ENCODE data around the gene TTLL7. TPM values are rescaled to one million over a fixed set of nuclear protein-coding genes. Genes with fewer than 3 reads are reported as not detected.

Gene TTLL7
- total RNA-seq, 1 donor from 2014 or later: 37.9 TPM

DNA sequence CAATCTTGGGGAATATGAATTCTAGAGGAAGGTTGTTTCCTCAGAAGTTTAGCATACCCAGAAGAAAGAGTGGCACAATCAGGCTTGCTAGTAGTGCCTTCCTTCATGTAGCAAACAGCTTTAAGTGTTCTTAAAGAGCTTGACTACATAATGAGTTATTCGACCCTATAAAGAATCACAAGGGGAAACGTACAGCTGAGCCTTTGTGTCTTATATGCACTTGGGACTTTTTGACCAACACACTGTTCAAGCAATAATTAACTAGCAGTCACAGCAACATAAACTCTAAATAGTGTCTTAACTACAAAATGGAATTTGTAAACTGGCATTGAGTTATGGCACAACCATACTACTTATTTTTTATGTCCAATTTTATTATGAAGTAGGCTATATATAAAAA, 86.1 kb downstream of the TTLL7 start:
- Mint-ChIP-seq H3K4me3 (no peak overlapping the region), H3K4me1 (no peaks in the 10 kb centered on the region), H3K36me3 (peaks cover 6% of the 10 kb centered on the region), H3K9me3 (peaks cover 6% of the 10 kb centered on the region), H3K27ac (no peak overlapping the region), H3K27me3 (ENCODE audit: insufficient read depth, low read depth) (peaks cover 2% of the 10 kb centered on the region)
- no peak for DNase-seq (ENCODE audit: low spot score)
- H3K27ac ChIP-seq: no peak overlapping the region
- no peak overlapping the region for H3K4me2 ChIP-seq
- H3K79me2 ChIP-seq (ENCODE audit: low read depth): no peaks in the 10 kb centered on the region
- H2AFZ ChIP-seq (replicated peaks): no peak overlapping the region
- H3K36me3 ChIP-seq: peaks cover 10% of the 10 kb centered on the region
- no peak overlapping the region for H3K4me3 ChIP-seq
- no peaks in the 10 kb centered on the region for H3K9me3 ChIP-seq (ENCODE audit: low read depth)
- H3K9ac ChIP-seq: no peak overlapping the region
- TF ChIP-seq EZH2phosphoT487 (IDR thresholded peaks at IDR 0.05) (no peak), EZH2 (IDR thresholded peaks at IDR 0.05) (no peak)
- TF ChIP-seq, protein P1, sequence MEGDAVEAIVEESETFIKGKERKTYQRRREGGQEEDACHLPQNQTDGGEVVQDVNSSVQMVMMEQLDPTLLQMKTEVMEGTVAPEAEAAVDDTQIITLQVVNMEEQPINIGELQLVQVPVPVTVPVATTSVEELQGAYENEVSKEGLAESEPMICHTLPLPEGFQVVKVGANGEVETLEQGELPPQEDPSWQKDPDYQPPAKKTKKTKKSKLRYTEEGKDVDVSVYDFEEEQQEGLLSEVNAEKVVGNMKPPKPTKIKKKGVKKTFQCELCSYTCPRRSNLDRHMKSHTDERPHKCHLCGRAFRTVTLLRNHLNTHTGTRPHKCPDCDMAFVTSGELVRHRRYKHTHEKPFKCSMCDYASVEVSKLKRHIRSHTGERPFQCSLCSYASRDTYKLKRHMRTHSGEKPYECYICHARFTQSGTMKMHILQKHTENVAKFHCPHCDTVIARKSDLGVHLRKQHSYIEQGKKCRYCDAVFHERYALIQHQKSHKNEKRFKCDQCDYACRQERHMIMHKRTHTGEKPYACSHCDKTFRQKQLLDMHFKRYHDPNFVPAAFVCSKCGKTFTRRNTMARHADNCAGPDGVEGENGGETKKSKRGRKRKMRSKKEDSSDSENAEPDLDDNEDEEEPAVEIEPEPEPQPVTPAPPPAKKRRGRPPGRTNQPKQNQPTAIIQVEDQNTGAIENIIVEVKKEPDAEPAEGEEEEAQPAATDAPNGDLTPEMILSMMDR (IDR thresholded peaks at IDR 0.05): no peak
- H4K20me1 ChIP-seq (ENCODE audit: low read depth): no peaks in the 10 kb centered on the region
- no peaks in the 10 kb centered on the region for H3K4me1 ChIP-seq
- H3K27me3 ChIP-seq: no peaks in the 10 kb centered on the region
- no peaks in the 10 kb centered on the region for H3F3A ChIP-seq (ENCODE audit: low read depth)

DNA sequence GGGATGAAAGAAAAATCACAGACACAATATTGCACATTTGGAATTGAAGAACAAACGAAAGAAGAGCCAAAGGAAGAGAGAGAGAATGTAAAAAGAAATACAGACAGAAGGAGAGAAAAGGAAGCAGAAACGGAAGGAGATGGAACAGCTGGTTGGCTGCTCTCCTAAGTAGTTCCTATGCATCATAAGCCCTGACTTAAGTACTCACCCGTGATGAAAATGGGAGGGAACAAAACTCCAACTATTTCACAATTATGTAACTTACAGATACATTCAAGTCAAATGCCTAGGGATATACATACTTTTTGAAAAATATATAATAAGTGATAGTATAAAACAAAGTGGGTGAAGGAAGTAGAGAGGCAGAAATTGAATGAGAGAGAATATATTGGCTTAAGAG, 88.5 kb downstream of the TTLL7 start:
- Histone ChIP-seq H3K27ac (no peak overlapping the region), H3F3A (ENCODE audit: low read depth) (no peaks in the 10 kb centered on the region), H3K4me3 (no peak overlapping the region), H2AFZ (replicated peaks) (no peak overlapping the region), H3K9me3 (ENCODE audit: low read depth) (no peaks in the 10 kb centered on the region), H3K9ac (no peak overlapping the region), H3K27me3 (no peaks in the 10 kb centered on the region), H3K4me2 (no peak overlapping the region), H4K20me1 (ENCODE audit: low read depth) (no peaks in the 10 kb centered on the region), H3K36me3 (peaks cover 4% of the 10 kb centered on the region), H3K4me1 (no peaks in the 10 kb centered on the region), H3K79me2 (ENCODE audit: low read depth) (no peaks in the 10 kb centered on the region)
- DNase-seq (ENCODE audit: low spot score): no peak
- H3K4me1 Mint-ChIP-seq: no peaks in the 10 kb centered on the region
- H3K27me3 Mint-ChIP-seq (ENCODE audit: insufficient read depth, low read depth): peaks cover 2% of the 10 kb centered on the region
- H3K9me3 Mint-ChIP-seq: peaks cover 6% of the 10 kb centered on the region
- no peak overlapping the region for H3K27ac Mint-ChIP-seq
- no peak overlapping the region for H3K4me3 Mint-ChIP-seq
- peaks cover 6% of the 10 kb centered on the region for H3K36me3 Mint-ChIP-seq
- TF ChIP-seq, protein P1 (IDR thresholded peaks at IDR 0.05): no peak
- TF ChIP-seq EZH2phosphoT487 (IDR thresholded peaks at IDR 0.05) (no peak), EZH2 (IDR thresholded peaks at IDR 0.05) (no peak)

DNA sequence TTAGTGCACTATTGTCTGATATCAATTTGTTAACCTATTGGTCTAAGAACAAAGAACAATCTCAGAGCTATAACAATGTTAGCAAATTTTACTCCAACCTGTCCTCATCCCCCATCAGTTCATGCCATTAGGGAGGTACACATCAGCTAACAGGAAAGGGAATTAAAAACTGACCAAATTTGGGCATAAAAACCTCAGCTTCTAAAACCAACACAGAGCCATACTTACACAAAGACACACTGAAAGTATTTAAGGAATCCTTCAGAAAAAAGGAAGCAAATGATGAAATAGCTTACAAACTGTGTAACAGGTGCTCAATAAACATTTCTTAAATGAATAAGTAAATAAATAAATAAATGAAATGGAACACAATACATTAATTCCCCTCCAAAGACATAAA, 89.2 kb downstream of the TTLL7 start:
- Histone ChIP-seq H3K9ac (no peak overlapping the region), H2AFZ (replicated peaks) (no peak overlapping the region), H3K4me1 (no peaks in the 10 kb centered on the region), H3K36me3 (peaks cover 2% of the 10 kb centered on the region), H3K4me3 (no peak overlapping the region), H3K4me2 (no peak overlapping the region), H4K20me1 (ENCODE audit: low read depth) (no peaks in the 10 kb centered on the region), H3K9me3 (ENCODE audit: low read depth) (no peaks in the 10 kb centered on the region), H3F3A (ENCODE audit: low read depth) (no peaks in the 10 kb centered on the region), H3K79me2 (ENCODE audit: low read depth) (no peaks in the 10 kb centered on the region), H3K27ac (no peak overlapping the region), H3K27me3 (no peaks in the 10 kb centered on the region)
- no peak overlapping the region for H3K4me3 Mint-ChIP-seq
- H3K36me3 Mint-ChIP-seq: peaks cover 3% of the 10 kb centered on the region
- H3K27ac Mint-ChIP-seq: no peak overlapping the region
- no peaks in the 10 kb centered on the region for H3K4me1 Mint-ChIP-seq
- peaks cover 2% of the 10 kb centered on the region for H3K27me3 Mint-ChIP-seq (ENCODE audit: insufficient read depth, low read depth)
- H3K9me3 Mint-ChIP-seq: peaks cover 3% of the 10 kb centered on the region
- no peak for DNase-seq (ENCODE audit: low spot score)
- TF ChIP-seq EZH2 (IDR thresholded peaks at IDR 0.05) (no peak), EZH2phosphoT487 (IDR thresholded peaks at IDR 0.05) (no peak)
- TF ChIP-seq, protein P1 (IDR thresholded peaks at IDR 0.05): no peak
